T-helper 9 cell (primary cell): ENCODE results near the gene HBZ.
"Not testable (repeated sequence)": the region's sequence is repeated elsewhere in the genome, so short reads cannot be mapped to it uniquely, and the experiment has no call there.

ENCODE experiments used
- DNase-seq: peaks from one replicate; pipeline ENCODE4 v3.0.0-alpha.2; 2020
- total RNA-seq, 2 donors: gene quantifications; one replicate each; lab custom pipeline; 2026; lab: John Stamatoyannopoulos, UW

HBZ gene
- 0 reads per million in 2 donors for total RNA-seq

GRCh38 chr16:152141-153128 lies at the start of gene HBZ:
HBZ (plus strand) TSS chr16:152644; CDS start chr16:152910, 266 bp downstream.
- no peak for DNase-seq

GRCh38 chr16:104355-104754 lies 48.1 kb upstream of the HBZ start:
- DNase-seq: no peak

- DNase-seq: no peak
Observed at GRCh38 chr16:104928-105327, 47.5 kb upstream of the HBZ start.

GRCh38 chr16:105521-105920 lies 46.9 kb upstream of the HBZ start:
- no peak for DNase-seq

- peak; percentile 23 for DNase-seq
Observed at GRCh38 chr16:106623-107324, 45.7 kb upstream of the HBZ start.

- no peak for DNase-seq
Observed at GRCh38 chr16:112153-112840, 40.1 kb upstream of the HBZ start.

GRCh38 chr16:114327-114726 lies 38.1 kb upstream of the HBZ start:
- no peak for DNase-seq

- DNase-seq: no peak
Observed at GRCh38 chr16:116015-116414, 36.4 kb upstream of the HBZ start.

- peak; percentile 49 for DNase-seq
Observed at GRCh38 chr16:117379-118365, 34.8 kb upstream of the HBZ start.

- DNase-seq: no peak
Observed at GRCh38 chr16:118857-119256, 33.6 kb upstream of the HBZ start.

GRCh38 chr16:119295-119694 lies 33.1 kb upstream of the HBZ start:
- DNase-seq: no peak

- no peak for DNase-seq
Observed at GRCh38 chr16:119835-120491, 32.5 kb upstream of the HBZ start.

- no peak for DNase-seq
Observed at GRCh38 chr16:120756-121155, 31.7 kb upstream of the HBZ start.

- DNase-seq: no peak
Observed at GRCh38 chr16:122361-122760, 30.1 kb upstream of the HBZ start.

- DNase-seq: not testable (repeated sequence)
Observed at GRCh38 chr16:123558-124350, 28.7 kb upstream of the HBZ start.

GRCh38 chr16:125011-125410 lies 27.4 kb upstream of the HBZ start:
- DNase-seq: no peak

- DNase-seq: no peak
Observed at GRCh38 chr16:129075-129474, 23.4 kb upstream of the HBZ start.

- no peak for DNase-seq
Observed at GRCh38 chr16:130533-131173, 21.8 kb upstream of the HBZ start.

- no peak for DNase-seq
Observed at GRCh38 chr16:132120-132519, 20.3 kb upstream of the HBZ start.

GRCh38 chr16:133716-134115 lies 18.7 kb upstream of the HBZ start:
- DNase-seq: no peak
